ENCODE results near the gene FAM120AOS. TPM values are rescaled to one million over a fixed set of nuclear protein-coding genes. Genes with fewer than 3 reads are reported as not detected.

Gene FAM120AOS
- total and polyA plus RNA-seq, 2 experiments from 2014 or later: 36.6 to 43.4 TPM

DNA sequence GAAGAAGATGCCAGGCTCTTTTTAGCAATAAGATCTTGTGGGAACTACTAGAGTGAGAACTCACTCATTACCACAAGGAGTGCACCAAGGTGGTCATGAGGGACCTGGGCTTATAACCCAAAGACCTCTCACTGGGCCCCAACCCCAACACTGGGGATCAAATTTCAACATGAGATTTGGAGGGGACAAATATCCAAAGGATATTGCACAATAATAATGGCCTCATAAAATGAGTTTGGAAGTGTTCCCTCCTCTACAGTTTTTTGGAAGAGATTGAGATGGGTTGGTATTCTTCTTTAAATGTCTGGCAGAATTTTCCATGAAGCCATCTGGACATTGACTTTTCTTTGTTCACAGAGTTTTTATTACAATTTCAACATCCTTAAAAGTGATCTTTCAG, 39.9 kb downstream of the FAM120AOS start:
- no peaks in the 10 kb centered on the region for H3K9me2 ChIP-seq (ENCODE audit: insufficient read depth)
- DNase-seq: no peak
- H3K79me2 ChIP-seq (ENCODE audit: insufficient read depth): no peaks in the 10 kb centered on the region

DNA sequence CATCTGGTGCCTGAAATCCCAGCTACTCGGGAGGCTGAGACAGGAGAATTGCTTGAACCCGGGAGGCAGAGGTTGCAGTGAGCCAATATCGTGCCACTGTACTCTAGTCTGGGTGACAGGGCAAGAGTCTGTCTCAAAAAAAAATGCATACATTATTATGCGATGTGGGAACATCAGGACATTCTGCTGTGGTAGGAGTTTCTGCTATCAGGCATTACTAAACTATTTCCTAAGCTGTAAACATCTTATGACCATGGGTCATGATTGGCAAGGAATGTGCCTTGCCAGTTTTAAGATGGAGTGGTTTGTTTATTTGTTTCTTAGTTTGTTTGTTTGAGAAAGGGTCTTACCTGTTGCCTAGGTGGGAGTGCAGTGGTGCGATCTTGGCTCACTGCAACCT, 47.0 kb downstream of the FAM120AOS start:
- Histone ChIP-seq H3K27ac (no peak overlapping the region), H3K9me2 (ENCODE audit: insufficient read depth) (no peaks in the 10 kb centered on the region), H3K79me2 (ENCODE audit: insufficient read depth) (no peaks in the 10 kb centered on the region), H3K9ac (no peak overlapping the region), H3K4me3 (no peak overlapping the region), H4K20me1 (ENCODE audit: insufficient read depth) (no peaks in the 10 kb centered on the region), H3K27me3 (replicated peaks; ENCODE audit: insufficient read depth) (no peaks in the 10 kb centered on the region; the same call in 1 of the 2 replicates), H3K4me1 (ENCODE audit: insufficient read depth) (no peaks in the 10 kb centered on the region), H3K4me2 (ENCODE audit: unreplicated experiment) (no peak overlapping the region), H3K9me3 (ENCODE audit: low read depth) (no peaks in the 10 kb centered on the region), H3K36me3 (ENCODE audit: low read depth) (no peaks in the 10 kb centered on the region), H3F3A (ENCODE audit: insufficient read depth) (no peaks in the 10 kb centered on the region), H2AFZ (no peak overlapping the region)
- DNase-seq: no peak
- TF ChIP-seq EZH2phosphoT487 (IDR thresholded peaks at IDR 0.05; ENCODE audit: insufficient read depth, low read depth) (no peak), EZH2 (IDR thresholded peaks at IDR 0.05; ENCODE audit: insufficient read depth, poor library complexity, severe bottlenecking) (no peak)
- 68 to 73% methylated on average over 5 of the region's 5 CpGs for WGBS, 2 experiments (ENCODE audit: low coverage in 1 of 2, low lambda C conversion rate in 2 of 2, missing lambda C conversion rate in 2 of 2)
- in situ Hi-C loops (cut with MboI): no loop called here

More for the DNA sequence above, 39.9 kb downstream of the FAM120AOS start:
- Histone ChIP-seq H3K4me2 (ENCODE audit: unreplicated experiment) (no peak overlapping the region), H3F3A (ENCODE audit: insufficient read depth) (no peaks in the 10 kb centered on the region), H3K9ac (no peak overlapping the region), H3K4me1 (ENCODE audit: insufficient read depth) (no peaks in the 10 kb centered on the region), H3K27me3 (replicated peaks; ENCODE audit: insufficient read depth) (no peaks in the 10 kb centered on the region; the same call in 1 of the 2 replicates), H3K36me3 (ENCODE audit: low read depth) (no peaks in the 10 kb centered on the region), H3K4me3 (no peak overlapping the region), H3K9me3 (ENCODE audit: low read depth) (no peaks in the 10 kb centered on the region), H2AFZ (no peak overlapping the region), H3K27ac (no peak overlapping the region), H4K20me1 (ENCODE audit: insufficient read depth) (no peaks in the 10 kb centered on the region)
- in situ Hi-C loops (cut with MboI): no loop called here
- TF ChIP-seq EZH2phosphoT487 (IDR thresholded peaks at IDR 0.05; ENCODE audit: insufficient read depth, low read depth): no peak
- no peak for TF ChIP-seq EZH2 (IDR thresholded peaks at IDR 0.05; ENCODE audit: insufficient read depth, poor library complexity, severe bottlenecking)

DNA sequence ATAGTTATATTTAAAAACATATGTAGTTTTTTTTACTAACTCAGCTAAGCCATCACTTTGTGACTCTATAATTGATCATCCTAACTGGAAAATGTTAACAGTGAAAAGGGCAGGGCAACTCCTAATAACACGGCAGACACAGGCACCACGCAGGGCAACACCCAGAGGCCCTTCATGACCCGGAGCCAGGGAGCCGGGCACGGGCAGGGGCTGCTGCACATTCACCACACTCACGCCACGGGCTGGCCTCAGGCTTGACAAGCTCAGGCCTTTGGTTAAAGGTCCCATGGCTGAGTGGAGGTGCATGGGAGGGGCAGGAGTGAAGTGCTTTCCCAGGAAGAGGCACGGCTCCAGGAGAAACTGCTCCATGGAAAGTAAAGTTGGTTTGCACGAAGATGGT, 54.9 kb downstream of the FAM120AOS start:
- Histone ChIP-seq H3K27me3 (replicated peaks; ENCODE audit: insufficient read depth) (no peaks in the 10 kb centered on the region), H3K9ac (no peak overlapping the region), H3K9me2 (ENCODE audit: insufficient read depth) (no peaks in the 10 kb centered on the region), H3K9me3 (ENCODE audit: low read depth) (no peaks in the 10 kb centered on the region), H4K20me1 (ENCODE audit: insufficient read depth) (no peaks in the 10 kb centered on the region), H3K27ac (no peak overlapping the region), H3K4me1 (ENCODE audit: insufficient read depth) (no peaks in the 10 kb centered on the region), H3K79me2 (ENCODE audit: insufficient read depth) (no peaks in the 10 kb centered on the region), H3K4me3 (no peak overlapping the region), H3F3A (ENCODE audit: insufficient read depth) (no peaks in the 10 kb centered on the region), H2AFZ (no peak overlapping the region), H3K36me3 (ENCODE audit: low read depth) (no peaks in the 10 kb centered on the region), H3K4me2 (ENCODE audit: unreplicated experiment) (no peak overlapping the region)
- DNase-seq: no peak
- 71 to 73% methylated on average over 9 of the region's 9 CpGs for WGBS, 2 experiments (ENCODE audit: low coverage in 1 of 2, low lambda C conversion rate in 2 of 2, missing lambda C conversion rate in 2 of 2)
- TF ChIP-seq EZH2 (IDR thresholded peaks at IDR 0.05; ENCODE audit: insufficient read depth, poor library complexity, severe bottlenecking) (no peak), EZH2phosphoT487 (IDR thresholded peaks at IDR 0.05; ENCODE audit: insufficient read depth, low read depth) (no peak)
- in situ Hi-C loops (cut with MboI): no loop called here

DNA sequence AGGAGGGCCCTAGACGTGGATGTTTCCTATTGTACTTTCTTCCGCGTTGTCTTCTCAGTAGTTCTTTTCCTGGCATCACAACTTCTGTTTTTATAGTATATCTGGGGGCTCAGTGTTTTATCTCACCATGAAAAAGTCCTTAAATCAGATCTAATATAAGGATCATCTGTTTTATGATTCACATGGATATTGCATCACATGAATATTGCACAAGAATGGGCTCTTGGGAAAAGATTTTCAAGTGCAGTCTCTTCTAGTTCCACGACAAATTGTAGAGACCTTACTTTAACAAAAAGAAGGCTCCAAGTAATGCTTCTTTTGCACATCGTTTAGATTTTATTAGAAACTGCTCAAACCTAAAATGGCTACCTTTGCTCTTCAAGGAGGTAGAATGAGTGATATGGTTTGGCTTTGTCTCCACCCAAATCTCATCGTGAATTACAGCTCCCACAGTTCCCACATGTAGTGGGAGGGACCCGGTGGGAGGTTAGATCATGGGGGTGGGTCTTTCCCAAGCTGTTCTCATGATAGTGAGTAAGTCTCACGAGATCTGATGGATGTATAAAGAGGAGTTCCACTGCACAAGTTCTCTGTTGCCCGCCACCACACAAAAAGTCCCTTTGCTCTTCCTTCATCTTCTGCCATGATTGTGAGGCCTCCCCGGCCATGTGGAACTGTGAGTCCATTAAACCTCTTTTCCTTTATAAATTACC, 55.6 kb downstream of the FAM120AOS start:
- no peak overlapping the region for H3K4me3 ChIP-seq
- 51 to 53% methylated on average over 10 of the region's 10 CpGs for WGBS, 2 experiments (ENCODE audit: low coverage in 1 of 2, low lambda C conversion rate in 2 of 2, missing lambda C conversion rate in 2 of 2)
- H3K9ac ChIP-seq: no peak overlapping the region
- peak; percentile 36 for DNase-seq
- no peaks in the 10 kb centered on the region for H4K20me1 ChIP-seq (ENCODE audit: insufficient read depth)
- H2AFZ ChIP-seq: no peak overlapping the region
- H3K4me2 ChIP-seq (ENCODE audit: unreplicated experiment): no peak overlapping the region
- TF ChIP-seq EZH2phosphoT487 (IDR thresholded peaks at IDR 0.05; ENCODE audit: insufficient read depth, low read depth) (no peak), EZH2 (IDR thresholded peaks at IDR 0.05; ENCODE audit: insufficient read depth, poor library complexity, severe bottlenecking) (no peak)
- H3K9me2 ChIP-seq (ENCODE audit: insufficient read depth): no peaks in the 10 kb centered on the region
- in situ Hi-C loops (cut with MboI): no loop called here
- H3K9me3 ChIP-seq (ENCODE audit: low read depth): no peaks in the 10 kb centered on the region
- no peaks in the 10 kb centered on the region for H3F3A ChIP-seq (ENCODE audit: insufficient read depth)
- no peaks in the 10 kb centered on the region for H3K27me3 ChIP-seq (replicated peaks; ENCODE audit: insufficient read depth)
- H3K36me3 ChIP-seq (ENCODE audit: low read depth): no peaks in the 10 kb centered on the region
- H3K4me1 ChIP-seq (ENCODE audit: insufficient read depth): no peaks in the 10 kb centered on the region
- no peak overlapping the region for H3K27ac ChIP-seq
- no peaks in the 10 kb centered on the region for H3K79me2 ChIP-seq (ENCODE audit: insufficient read depth)

Small RNAs within 50 kb of the gene (small RNA-seq; reads per million reads assigned to genes)
- gene RF00019 (ENCODE audit: low read depth, low replicate concordance): not detected

Other genes with a start within 250 kb of the FAM120AOS start
- gene FAM120A, start 1.9 kb downstream of the FAM120AOS start, total RNA-seq (2014; rRNA removed; shearing (Covaris generic)): 90.5 and 101 TPM in 2 replicates
- 28.9 and 29.3 TPM in 2 replicates for gene FAM120A, start 1.9 kb downstream of the FAM120AOS start, polyA plus RNA-seq (2016; fragmentation: Nextera tagmentation; extraction: Ambion mirVana)
- gene PHF2, start 123.0 kb upstream of the FAM120AOS start, total RNA-seq (2014; rRNA removed; shearing (Covaris generic)): 12.5 and 16.5 TPM in 2 replicates
- 3.5 and 4.6 TPM in 2 replicates for gene PHF2, start 123.0 kb upstream of the FAM120AOS start, polyA plus RNA-seq (2016; fragmentation: Nextera tagmentation; extraction: Ambion mirVana)